GM18951 (cell line): ENCODE measurements around the gene ATG4D.

Experiments used
- POLR2A ChIP-seq: IDR thresholded peaks from 4 replicates; pipeline ENCODE4 v1.6.1; 2011; ENCODE audit warnings: mild to moderate bottlenecking; ENCODE audit not compliant: insufficient read length, insufficient read depth; ENCODE audit errors: extremely low read depth
- in situ Hi-C: fragments of 300-500 bp; cut with MboI; formaldehyde crosslinking; loops from one replicate; pipeline ENCODE4 v1.12.0; 2022; ENCODE audit warnings: low sequenced_read_pairs, mixed read lengths, inconsistent platforms; ENCODE audit not compliant: unreplicated experiment

The ATG4D gene

GRCh38 chr19:10587022-10587838 lies 43.5 kb downstream of the ATG4D start, which contains the start of gene AP1M2:
TSS of gene AP1M2 (minus strand) at chr19:10587312. CDS start at chr19:10587231, 81 bp downstream.
- no peak for TF ChIP-seq POLR2A
- in situ Hi-C loops: no loop called here

- in situ Hi-C loops: no loop called here
- TF ChIP-seq POLR2A: no peak
Measured at GRCh38 chr19:10587839-10588150, 44.1 kb downstream of the ATG4D start.

GRCh38 chr19:10593148-10593547 lies 49.4 kb downstream of the ATG4D start:
- in situ Hi-C loops: no loop called here
- no peak for TF ChIP-seq POLR2A

- TF ChIP-seq POLR2A: no peak
- in situ Hi-C loops: no loop called here
Measured at GRCh38 chr19:10593820-10594637, 50.3 kb downstream of the ATG4D start.

- no peak for TF ChIP-seq POLR2A
- in situ Hi-C loops: no loop called here
Measured at GRCh38 chr19:10600149-10600548, 56.4 kb downstream of the ATG4D start.

GRCh38 chr19:10601999-10602329 lies 58.3 kb downstream of the ATG4D start:
- TF ChIP-seq POLR2A: no peak
- in situ Hi-C loops: no loop called here

- in situ Hi-C loops: no loop called here
Measured at GRCh38 chr19:10602330-10603083, 58.8 kb downstream of the ATG4D start.

More at GRCh38 chr19:10602330-10603083, 58.8 kb downstream of the ATG4D start:
- peak; percentile 69 for TF ChIP-seq POLR2A
